Loucy (cell line): ENCODE measurements around the gene HNRNPUL2.

Experiments
- H2AFZ ChIP-seq: fragments of 200-600 bp; sonication (generic); 2 replicates; pipeline ENCODE4 v1.6.0; 2016; ENCODE audit warnings: antibody characterized with exemption, mild to moderate bottlenecking, low read length, moderate library complexity
- H3F3A ChIP-seq: fragments of 200-600 bp; 2 replicates; pipeline ENCODE4 v1.6.0; 2016; ENCODE audit warnings: antibody characterized with exemption, low read depth, mild to moderate bottlenecking
- H3K27me3 ChIP-seq: fragments of 200-600 bp; sonication (generic); 2 replicates; pipeline ENCODE4 v1.6.1; 2014; ENCODE audit warnings: low read length, mild to moderate bottlenecking; ENCODE audit not compliant: insufficient read depth, poor library complexity, severe bottlenecking
- H3K36me3 ChIP-seq: fragments of 200-600 bp; sonication (generic); 2 replicates; pipeline ENCODE4 v1.6.1; 2016; ENCODE audit warnings: low read length; ENCODE audit not compliant: insufficient read depth
- H3K4me1 ChIP-seq: fragments of 200-600 bp; sonication (generic); 2 replicates; pipeline ENCODE4 v1.5.1; 2014; ENCODE audit warnings: low read length, mild to moderate bottlenecking; ENCODE audit not compliant: insufficient read depth, poor library complexity, severe bottlenecking
- H3K4me2 ChIP-seq: fragments of 200-600 bp; sonication (generic); 2 replicates; pipeline ENCODE4 v1.6.0; 2014; ENCODE audit warnings: antibody characterized with exemption, low read length, low read depth, mild to moderate bottlenecking; ENCODE audit not compliant: poor library complexity, severe bottlenecking
- H3K4me3 ChIP-seq: fragments of 200-600 bp; sonication (generic); 2 replicates; pipeline ENCODE4 v1.5.1; 2014; ENCODE audit warnings: low read length, mild to moderate bottlenecking, mixed read lengths; ENCODE audit not compliant: poor library complexity, severe bottlenecking
- H3K79me2 ChIP-seq: fragments of 200-600 bp; sonication (generic); 2 replicates; pipeline ENCODE4 v1.6.1; 2014; ENCODE audit warnings: low read length; ENCODE audit not compliant: insufficient read depth
- H3K9ac ChIP-seq: fragments of 200-600 bp; sonication (generic); 2 replicates; pipeline ENCODE4 v1.6.0; 2014; ENCODE audit warnings: mild to moderate bottlenecking, low read depth, low read length, moderate library complexity; ENCODE audit not compliant: poor library complexity, severe bottlenecking
- H3K9me2 ChIP-seq: fragments of 200-600 bp; sonication (generic); replicated peaks from 2 replicates; pipeline ENCODE4 v1.6.1; 2016; ENCODE audit warnings: low read depth, low read length, mixed read lengths
- H3K9me3 ChIP-seq: fragments of 200-600 bp; sonication (generic); 2 replicates; pipeline ENCODE4 v1.6.1; 2014; ENCODE audit warnings: mild to moderate bottlenecking, antibody characterized with exemption, low read length, low read depth; ENCODE audit not compliant: insufficient read depth
- H4K20me1 ChIP-seq: fragments of 200-600 bp; sonication (generic); 2 replicates; pipeline ENCODE4 v1.6.0; 2014; ENCODE audit warnings: antibody characterized with exemption, low read length, mild to moderate bottlenecking; ENCODE audit not compliant: insufficient read depth, poor library complexity, severe bottlenecking
- CTCF ChIP-seq: fragments of 200-600 bp; sonication (generic); conservative IDR thresholded peaks from 2 replicates; pipeline ENCODE4 v1.5.1; 2014; ENCODE audit warnings: mild to moderate bottlenecking, antibody characterized with exemption, low read length
- EZH2phosphoT487 ChIP-seq: fragments of 200-600 bp; IDR thresholded peaks from 2 replicates; pipeline ENCODE4 v1.6.1; 2018; ENCODE audit warnings: antibody characterized with exemption, mild to moderate bottlenecking, moderate library complexity, borderline replicate concordance

The HNRNPUL2 gene

GRCh38 chr11:62689421-62690183 is 37.7 kb downstream of the HNRNPUL2 start, which contains the start of gene LRRN4CL:
Gene LRRN4CL (minus strand): TSS chr11:62689530. CDS start chr11:62688508, 1,022 bp downstream.
- TF ChIP-seq EZH2phosphoT487 (no peak), CTCF (no peak)
- Histone ChIP-seq H3F3A (no peaks in the 10 kb centered on the region), H3K9ac (no peak within 1 kb of the TSS), H3K9me3 (no peaks in the 10 kb centered on the region), H3K79me2 (no peaks in the 10 kb centered on the region), H3K36me3 (peaks cover 44% of the 10 kb centered on the region; the same call in 1 of the 2 replicates), H2AFZ (no peak within 1 kb of the TSS), H3K9me2 (no peaks in the 10 kb centered on the region), H3K4me3 (no peak within 1 kb of the TSS), H3K27me3 (no peaks in the 10 kb centered on the region), H4K20me1 (no peaks in the 10 kb centered on the region), H3K4me1 (no peaks in the 10 kb centered on the region), H3K4me2 (no peak within 1 kb of the TSS)

DNA sequence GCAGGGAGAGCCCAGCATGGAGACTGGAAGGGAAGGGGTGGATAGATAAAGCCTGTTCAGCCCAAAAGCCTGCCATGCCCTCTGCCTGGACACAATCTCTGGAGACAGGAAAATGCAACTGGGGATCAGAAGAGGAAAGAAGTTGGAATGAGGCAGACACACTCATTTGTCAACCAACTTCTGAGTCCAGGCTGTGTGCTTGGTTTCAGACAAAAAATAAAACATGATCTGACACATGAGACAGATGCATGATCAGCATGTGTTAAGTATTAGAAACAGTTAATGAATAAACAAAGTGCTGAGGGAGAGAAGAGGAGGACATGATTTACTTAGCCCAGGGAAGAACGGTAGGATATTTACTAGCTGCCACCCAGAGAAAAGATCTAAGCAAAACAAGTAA is 38.8 kb downstream of the HNRNPUL2 start:
- peaks cover 36% of the 10 kb centered on the region; the same call in 1 of the 2 replicates for H3K36me3 ChIP-seq
- no peaks in the 10 kb centered on the region for H3F3A ChIP-seq
- H3K79me2 ChIP-seq: no peaks in the 10 kb centered on the region
- H3K9me3 ChIP-seq: no peaks in the 10 kb centered on the region
- H4K20me1 ChIP-seq: no peaks in the 10 kb centered on the region
- TF ChIP-seq EZH2phosphoT487 (no peak), CTCF (no peak)
- H3K4me1 ChIP-seq: no peaks in the 10 kb centered on the region
- no peaks in the 10 kb centered on the region for H3K9me2 ChIP-seq
- no peak overlapping the region for H3K4me2 ChIP-seq
- H3K4me3 ChIP-seq: no peak overlapping the region
- H3K9ac ChIP-seq: no peak overlapping the region
- no peak overlapping the region for H2AFZ ChIP-seq
- H3K27me3 ChIP-seq: no peaks in the 10 kb centered on the region

- no peaks in the 10 kb centered on the region for H3K4me1 ChIP-seq
- H3K9me2 ChIP-seq: no peaks in the 10 kb centered on the region
- no peak overlapping the region for H3K4me2 ChIP-seq
- TF ChIP-seq CTCF: no peak
- H3K9ac ChIP-seq: no peak overlapping the region
- no peaks in the 10 kb centered on the region for H3K79me2 ChIP-seq
- no peak overlapping the region for H3K4me3 ChIP-seq
- H3K9me3 ChIP-seq: no peaks in the 10 kb centered on the region
- H2AFZ ChIP-seq: no peak overlapping the region
- no peaks in the 10 kb centered on the region for H4K20me1 ChIP-seq
- peaks cover 28% of the 10 kb centered on the region; the same call in 1 of the 2 replicates for H3K36me3 ChIP-seq
- H3K27me3 ChIP-seq: no peaks in the 10 kb centered on the region
- no peaks in the 10 kb centered on the region for H3F3A ChIP-seq
These were observed 39.5 kb downstream of the HNRNPUL2 start for GRCh38 chr11:62687508-62688396.
